H1 (cell line): ENCODE measurements around the gene LEUTX. TPM values are rescaled to one million over a fixed set of nuclear protein-coding genes. Genes with fewer than 3 reads are reported as not detected.

Experiments used
- CTCF ChIA-PET: fragments of 300-600 bp; sonication (Branson Sonifier 250); formaldehyde crosslinking; loops from one replicate; lab custom pipeline; 2021; ENCODE audit not compliant: partially characterized antibody; lab: Charles Lee
- POLR2A ChIA-PET: fragments of 300-600 bp; sonication (Branson Sonifier 250); formaldehyde crosslinking; loops from one replicate; lab custom pipeline; 2021; ENCODE audit warnings: inconsistent platforms; ENCODE audit not compliant: partially characterized antibody; lab: Charles Lee
- DNase-seq, 2 experiments: peaks; one replicate each; pipeline versions ENCODE4 v3.0.0 to v3.0.0-alpha.2; 2010 to 2022; ENCODE audit warnings: low spot score in 2 of 2, low read depth in 1 of 2, mixed read lengths in 1 of 2
- FAIRE-seq: peaks from 2 replicates; lab custom pipeline; 2011; peaks lifted over from hg19 to GRCh38; lab: Jason Lieb, UNC
- H2AFZ ChIP-seq: 2 replicates; pipeline ENCODE4 v1.8.1; 2012; ENCODE audit warnings: low read length, inconsistent platforms
- H2AK5ac ChIP-seq: 2 replicates; pipeline ENCODE4 v1.6.1; 2013; ENCODE audit warnings: low read depth, low read length
- H2BK120ac ChIP-seq: replicated peaks from 2 replicates; pipeline ENCODE3; 2013; ENCODE audit warnings: low read depth, low read length, inconsistent platforms
- H2BK12ac ChIP-seq: 2 replicates; pipeline ENCODE4 v1.6.1; 2013; ENCODE audit warnings: low read depth, low read length
- H2BK15ac ChIP-seq: 2 replicates; pipeline ENCODE4 v1.6.1; 2013; ENCODE audit warnings: low read length
- H2BK20ac ChIP-seq: 2 replicates; pipeline ENCODE4 v1.6.1; 2013; ENCODE audit warnings: low read length
- H2BK5ac ChIP-seq: 2 replicates; pipeline ENCODE4 v1.6.1; 2013; ENCODE audit warnings: low read depth, low read length
- H3K14ac ChIP-seq: 2 replicates; pipeline ENCODE4 v1.6.1; 2013; ENCODE audit warnings: inconsistent platforms; ENCODE audit not compliant: insufficient read length
- H3K18ac ChIP-seq: 2 replicates; pipeline ENCODE4 v1.6.1; 2013; ENCODE audit warnings: low read length; ENCODE audit errors: extremely low read depth
- H3K23ac ChIP-seq: 2 replicates; pipeline ENCODE4 v1.6.1; 2013; ENCODE audit warnings: inconsistent platforms; ENCODE audit not compliant: insufficient read length
- H3K23me2 ChIP-seq: 2 replicates; pipeline ENCODE4 v1.6.1; 2013; ENCODE audit warnings: low read depth, low read length
- H3K27ac ChIP-seq: 2 replicates; pipeline ENCODE4 v1.6.1; 2011; ENCODE audit warnings: low read depth, low read length, inconsistent platforms
- H3K27me3 ChIP-seq, 4 experiments: replicated peaks in 1 of 4; 1 replicate in 1 of 4; 2 replicates in 3 of 4; pipeline versions ENCODE4 v1.6.1 to v1.8.1; 2011 to 2013; ENCODE audit warnings: low read length in 3 of 4, mild to moderate bottlenecking in 3 of 4, inconsistent platforms in 2 of 4, mixed read lengths in 2 of 4, moderate library complexity in 1 of 4; ENCODE audit not compliant: control insufficient read depth in 3 of 4, insufficient read depth in 3 of 4; ENCODE audit errors: extremely low read depth in 1 of 4
- H3K36me3 ChIP-seq, 4 experiments: 2 replicates each; pipeline versions ENCODE4 v1.6.1 to v1.8.1; 2011 to 2013; ENCODE audit warnings: mild to moderate bottlenecking in 4 of 4, low read length in 3 of 4, moderate library complexity in 2 of 4, control low read depth in 1 of 4, inconsistent platforms in 1 of 4; ENCODE audit not compliant: insufficient read depth in 4 of 4, control insufficient read depth in 2 of 4
- H3K4ac ChIP-seq: replicated peaks from 2 replicates; pipeline ENCODE3; 2013; ENCODE audit warnings: low read length, low read depth, mixed read lengths, inconsistent platforms; ENCODE audit not compliant: insufficient read length
- H3K4me1 ChIP-seq, 4 experiments: replicated peaks in 1 of 4; 1 replicate in 1 of 4; 2 replicates in 3 of 4; pipeline versions ENCODE4 v1.6.1 to v1.8.1; 2011 to 2013; ENCODE audit warnings: low read length in 3 of 4, inconsistent platforms in 2 of 4, mixed read lengths in 1 of 4; ENCODE audit not compliant: insufficient read depth in 4 of 4, control insufficient read depth in 3 of 4
- H3K4me2 ChIP-seq, 2 experiments: 2 replicates each; pipeline versions ENCODE4 v1.6.1 to v1.8.1; 2011 to 2013; ENCODE audit warnings: low read depth in 2 of 2, low read length in 2 of 2, control low read depth in 1 of 2, inconsistent platforms in 1 of 2, mild to moderate bottlenecking in 1 of 2; ENCODE audit not compliant: insufficient read depth in 1 of 2
- H3K4me3 ChIP-seq, 4 experiments: fragments of 200-600, 300-600 bp in 1 of 4; sonication (generic), shearing (Covaris generic), sonication (Bioruptor Twin) in 1 of 4; 2 replicates each; pipeline versions ENCODE4 v1.5.1 to v1.8.1; 2011 to 2016; ENCODE audit warnings: low read length in 4 of 4, low read depth in 3 of 4, control low read depth in 2 of 4, inconsistent platforms in 2 of 4, mild to moderate bottlenecking in 2 of 4, mixed read lengths in 1 of 4, moderate library complexity in 1 of 4; ENCODE audit not compliant: insufficient read depth in 2 of 4; ENCODE audit errors: extremely low read depth in 1 of 4
- H3K56ac ChIP-seq: replicated peaks from 2 replicates; pipeline ENCODE3; 2013; ENCODE audit warnings: low read depth, mild to moderate bottlenecking, mixed read lengths, low read length, inconsistent platforms; ENCODE audit not compliant: insufficient read length
- H3K79me1 ChIP-seq: 2 replicates; pipeline ENCODE4 v1.6.1; 2013; ENCODE audit warnings: low read depth, low read length, control low read depth
- H3K79me2 ChIP-seq, 2 experiments: 2 replicates each; pipeline versions ENCODE4 v1.6.1 to v1.8.1; 2012 to 2013; ENCODE audit warnings: low read length in 2 of 2, mild to moderate bottlenecking in 2 of 2, inconsistent platforms in 1 of 2; ENCODE audit not compliant: insufficient read depth in 2 of 2, control insufficient read depth in 1 of 2
- H3K9ac ChIP-seq, 4 experiments: replicated peaks in 1 of 4; 1 replicate in 1 of 4; 2 replicates in 3 of 4; pipeline versions ENCODE4 v1.6.1 to v1.8.1; 2011 to 2013; ENCODE audit warnings: low read depth in 3 of 4, low read length in 3 of 4, control low read depth in 2 of 4, mild to moderate bottlenecking in 2 of 4, moderate library complexity in 2 of 4, inconsistent platforms in 1 of 4; ENCODE audit errors: extremely low read depth in 1 of 4
- H3K9me3 ChIP-seq, 2 experiments: 2 replicates each; pipeline versions ENCODE4 v1.6.1 to v1.8.1; 2012 to 2013; ENCODE audit warnings: mild to moderate bottlenecking in 2 of 2, moderate library complexity in 2 of 2, control low read depth in 1 of 2, inconsistent platforms in 1 of 2, low read depth in 1 of 2, low read length in 1 of 2, mixed read lengths in 1 of 2; ENCODE audit not compliant: insufficient read depth in 2 of 2
- H4K20me1 ChIP-seq, 2 experiments: replicated peaks in 1 of 2; 2 replicates each; pipeline versions ENCODE3 to v1.8.1; 2011 to 2013; ENCODE audit warnings: inconsistent platforms in 2 of 2, low read length in 2 of 2, mild to moderate bottlenecking in 1 of 2; ENCODE audit not compliant: insufficient read depth in 2 of 2, control insufficient read depth in 1 of 2
- H4K5ac ChIP-seq: 2 replicates; pipeline ENCODE4 v1.6.1; 2013; ENCODE audit warnings: low read length, low read depth, mixed read lengths, inconsistent platforms; ENCODE audit not compliant: insufficient read length
- H4K8ac ChIP-seq: 2 replicates; pipeline ENCODE4 v1.8.0; 2013; ENCODE audit warnings: mild to moderate bottlenecking, moderate library complexity, low read length, inconsistent platforms; ENCODE audit not compliant: insufficient read depth; ENCODE audit errors: extremely low read depth
- H4K91ac ChIP-seq: replicated peaks from 2 replicates; pipeline ENCODE3; 2013; ENCODE audit warnings: low read length, mixed read lengths, inconsistent platforms; ENCODE audit not compliant: insufficient read length
- CREB1 ChIP-seq: IDR thresholded peaks from 2 replicates; pipeline ENCODE4 v1.6.1; 2012; ENCODE audit warnings: inconsistent platforms
- CTBP2 ChIP-seq: IDR thresholded peaks from 2 replicates; pipeline ENCODE4 v1.7.0; 2011; ENCODE audit warnings: borderline replicate concordance, mild to moderate bottlenecking, moderate library complexity, mixed read lengths, low read length; ENCODE audit not compliant: insufficient read depth, insufficient read length
- FOSL1 ChIP-seq: IDR thresholded peaks from 2 replicates; pipeline ENCODE4 v1.6.1; 2011; ENCODE audit warnings: mild to moderate bottlenecking, low read depth, low read length, moderate library complexity; ENCODE audit not compliant: insufficient read depth
- HDAC6 ChIP-seq: IDR thresholded peaks from one replicate; pipeline ENCODE4 v1.7.1; 2012; ENCODE audit warnings: low read depth, mild to moderate bottlenecking, inconsistent platforms, low read length, moderate library complexity
- JUND ChIP-seq: IDR thresholded peaks from 2 replicates; pipeline ENCODE4 v1.6.1; 2011; ENCODE audit warnings: mild to moderate bottlenecking, improper control_type of control experiment, low read length
- NRF1 ChIP-seq: IDR thresholded peaks from 2 replicates; pipeline ENCODE4 v1.6.1; 2011; ENCODE audit warnings: mild to moderate bottlenecking, low read depth, low read length, improper control_type of control experiment
- PHF8 ChIP-seq: fragments of 200-600 bp; sonication (generic); conservative IDR thresholded peaks from 2 replicates; pipeline ENCODE4 v1.7.1; 2012; ENCODE audit warnings: low read depth, mild to moderate bottlenecking, inconsistent platforms, low read length, moderate library complexity
- RNF2 ChIP-seq: fragments of 200-900, 300-1000 bp; sonication (generic); IDR thresholded peaks from 2 replicates; pipeline ENCODE4 v1.7.1; 2016; ENCODE audit warnings: borderline replicate concordance, low read depth, mild to moderate bottlenecking, antibody characterized with exemption, low read length; ENCODE audit not compliant: poor library complexity, severe bottlenecking; ENCODE audit errors: missing control alignments
- RXRA ChIP-seq: IDR thresholded peaks from 2 replicates; pipeline ENCODE4 v1.6.1; 2011; ENCODE audit warnings: low read depth, mild to moderate bottlenecking, low read length, moderate library complexity; ENCODE audit not compliant: insufficient read depth
- polyA plus RNA-seq, 7 experiments: library from polyadenylated mRNA; depleted of rRNA in 3 of 7; stranded (reverse) in 5 of 7; unstranded in 2 of 7; fragments of >200 nt in 5 of 7; fragments of 200-250 nt in 2 of 7; gene quantifications; 1 replicate in 5 of 7; 2 replicates in 1 of 7; 4 replicates in 1 of 7; pipeline versions ENCODE4 v1.2.1 to v1.2.3, GENCODE V29; 2011 to 2013; ENCODE audit warnings: missing spikeins in 2 of 7, mixed read lengths in 2 of 7
- total RNA-seq: library from RNA; stranded (reverse); fragmentation: NEBNext Ultra II Directional; extraction: Animal tissue kit (Norgen Biotek cat#: 25700); gene quantifications from 2 replicates; pipeline ENCODE4 v1.2.1, GENCODE V29; 2021

The LEUTX gene
- total and polyA plus RNA-seq, 2 of the 8 experiments (the other 6 are each of a cell fraction or from before 2014, with no cell fraction given): not detected

DNA sequence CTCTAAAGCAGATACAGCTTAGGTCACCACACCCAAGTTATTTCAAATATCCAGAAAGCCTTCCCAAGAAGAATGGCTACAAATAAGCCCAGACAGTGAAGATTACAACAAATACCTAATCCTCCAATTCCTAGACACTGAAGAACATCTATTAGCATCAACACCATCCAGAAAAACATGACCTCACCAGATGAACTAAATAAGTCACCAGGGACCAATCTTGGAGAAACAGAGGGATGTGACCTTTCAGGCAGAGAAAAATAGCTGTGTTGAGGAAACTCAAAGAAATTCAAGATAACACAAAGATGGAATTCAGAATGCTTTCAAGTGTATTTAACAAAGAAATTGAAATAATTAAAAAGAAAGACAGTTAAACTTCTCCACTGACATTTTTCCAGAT, 25.9 kb upstream of the LEUTX start:
- ChIA-PET CTCF (interaction anchor here (0.8 to 2.8 kb wide), 4 partner anchors 12 to 75 kb away, joined by 3 to 10 read pairs (median 4); no protein-coding TSS in a partner anchor), POLR2A (no interaction called here)
- Histone ChIP-seq H4K8ac (no peak overlapping the region), H2AK5ac (no peak overlapping the region), H4K5ac (no peak overlapping the region), H3K9me3 (no peaks in the 10 kb centered on the region), H3K36me3 (no peaks in the 10 kb centered on the region), H2BK12ac (no peak overlapping the region), H3K9ac (no peak overlapping the region), H3K4me1 (no peaks in the 10 kb centered on the region), H2BK20ac (no peak overlapping the region), H3K23me2 (no peaks in the 10 kb centered on the region), H3K14ac (no peak overlapping the region), H3K4me2 (no peak overlapping the region), H3K56ac (no peak overlapping the region), H3K79me1 (no peaks in the 10 kb centered on the region), H4K20me1 (no peaks in the 10 kb centered on the region), H4K91ac (no peak overlapping the region), H3K27me3 (no peaks in the 10 kb centered on the region), H3K4me3 (no peak overlapping the region), H3K27ac (no peak overlapping the region), H3K4ac (no peak overlapping the region), H3K79me2 (no peaks in the 10 kb centered on the region), H2AFZ (no peak overlapping the region), H3K18ac (no peak overlapping the region), H2BK120ac (no peak overlapping the region), H3K23ac (no peak overlapping the region), H2BK15ac (no peak overlapping the region), H2BK5ac (no peak overlapping the region)
- FAIRE-seq (no peak), DNase-seq (no peak)
- TF ChIP-seq RXRA (no peak), FOSL1 (no peak), CTBP2 (no peak), CREB1 (no peak), JUND (no peak), HDAC6 (no peak), NRF1 (no peak), PHF8 (no peak), RNF2 (no peak)
